Liver (tissue), 9 donors: Measurements from ENCODE around the gene ASMTL. TPM values are rescaled to one million over a fixed set of nuclear protein-coding genes. Genes with fewer than 3 reads are reported as not detected.

Experiments used
- DNase-seq: peaks from one replicate; pipeline ENCODE4 v3.0.0-alpha.2; 2017; ENCODE audit warnings: low spot score
- H3K27ac ChIP-seq, 2 donors: one replicate each; pipeline ENCODE4 v1.7.0; 2013; ENCODE audit warnings: inconsistent platforms in 2 of 2, low read length in 2 of 2, control low read depth in 1 of 2, low read depth in 1 of 2, mild to moderate bottlenecking in 1 of 2
- H3K27me3 ChIP-seq, 4 donors: one replicate each; pipeline versions ENCODE4 v1.6.1 to v1.7.0; 2013; ENCODE audit warnings: low read length in 3 of 4, inconsistent platforms in 1 of 4, mild to moderate bottlenecking in 1 of 4, moderate library complexity in 1 of 4; ENCODE audit not compliant: control insufficient read depth in 4 of 4, insufficient read depth in 4 of 4
- H3K36me3 ChIP-seq, 4 donors: one replicate each; pipeline versions ENCODE4 v1.6.1 to v1.7.0; 2013; ENCODE audit warnings: low read length in 3 of 4, mild to moderate bottlenecking in 3 of 4, low read depth in 1 of 4, moderate library complexity in 1 of 4; ENCODE audit not compliant: control insufficient read depth in 4 of 4, insufficient read depth in 3 of 4
- H3K4me1 ChIP-seq, 4 donors: one replicate each; pipeline versions ENCODE4 v1.6.1 to v1.7.0; 2013; ENCODE audit warnings: low read length in 3 of 4, mild to moderate bottlenecking in 3 of 4, moderate library complexity in 1 of 4; ENCODE audit not compliant: control insufficient read depth in 4 of 4, insufficient read depth in 4 of 4
- H3K4me3 ChIP-seq, 3 donors: one replicate each; pipeline versions ENCODE4 v1.6.1 to v1.7.0; 2013; ENCODE audit warnings: low read length in 3 of 3, control low read depth in 1 of 3, low read depth in 1 of 3, mild to moderate bottlenecking in 1 of 3
- H3K9ac ChIP-seq, 2 donors: one replicate each; pipeline ENCODE4 v1.7.0; 2013; ENCODE audit warnings: low read length in 2 of 2, mild to moderate bottlenecking in 2 of 2, moderate library complexity in 2 of 2, control low read depth in 1 of 2, low read depth in 1 of 2
- H3K9me3 ChIP-seq, 4 donors: one replicate each; pipeline versions ENCODE4 v1.6.1 to v1.7.0; 2013; ENCODE audit warnings: low read length in 3 of 4; ENCODE audit not compliant: control insufficient read depth in 4 of 4
- EGR1 ChIP-seq, 2 donors: IDR thresholded peaks; 2 replicates each; pipeline ENCODE4 v1.6.1; 2016 to 2018; ENCODE audit warnings: antibody characterized with exemption in 2 of 2, low read depth in 2 of 2
- FOXA2 ChIP-seq: IDR thresholded peaks from 2 replicates; pipeline ENCODE4 v1.6.1; 2016; ENCODE audit warnings: antibody characterized with exemption
- GABPA ChIP-seq, 2 donors: IDR thresholded peaks in 1 of 2; conservative IDR thresholded peaks in 1 of 2; 2 replicates each; pipeline ENCODE4 v1.6.1; 2016; ENCODE audit warnings: antibody characterized with exemption in 2 of 2, mild to moderate bottlenecking in 1 of 2, moderate library complexity in 1 of 2
- HNF4A ChIP-seq, 2 donors: conservative IDR thresholded peaks; 2 replicates each; pipeline ENCODE4 v1.6.1; 2016; ENCODE audit warnings: antibody characterized with exemption in 2 of 2, mild to moderate bottlenecking in 2 of 2
- HNF4G ChIP-seq: IDR thresholded peaks from 2 replicates; pipeline ENCODE4 v1.6.1; 2016; ENCODE audit warnings: antibody characterized with exemption
- JUND ChIP-seq, 2 donors: IDR thresholded peaks; 2 replicates each; pipeline ENCODE4 v1.6.1; 2016; ENCODE audit warnings: antibody characterized with exemption in 2 of 2
- NR2F2 ChIP-seq: IDR thresholded peaks from 2 replicates; pipeline ENCODE4 v1.6.1; 2016; ENCODE audit warnings: antibody characterized with exemption
- RAD21 ChIP-seq, 2 donors: IDR thresholded peaks; 2 replicates each; pipeline ENCODE4 v1.6.1; 2016; ENCODE audit warnings: antibody characterized with exemption in 2 of 2, mild to moderate bottlenecking in 2 of 2
- RXRA ChIP-seq, 2 donors: IDR thresholded peaks; 2 replicates each; pipeline ENCODE4 v1.6.1; 2017 to 2018; ENCODE audit warnings: antibody characterized with exemption in 2 of 2, mild to moderate bottlenecking in 1 of 2
- SP1 ChIP-seq: IDR thresholded peaks from 2 replicates; pipeline ENCODE4 v1.6.1; 2018; ENCODE audit warnings: antibody characterized with exemption, mild to moderate bottlenecking
- TAF1 ChIP-seq: conservative IDR thresholded peaks from 2 replicates; pipeline ENCODE4 v1.6.1; 2016; ENCODE audit warnings: antibody characterized with exemption, mild to moderate bottlenecking
- YY1 ChIP-seq: IDR thresholded peaks from 2 replicates; pipeline ENCODE4 v1.6.1; 2016; ENCODE audit warnings: antibody characterized with exemption, mild to moderate bottlenecking
- WGBS: extraction: QIAGEN DNeasy Blood & Tissue Kit; methylation state at CpG from one replicate; pipeline ENCODE4 v1.1.7; 2013; 5-methylcytosine and 5-hydroxymethylcytosine counted together
- polyA plus RNA-seq, 2 donors: library from polyadenylated mRNA; stranded (reverse) in 1 of 2; unstranded in 1 of 2; fragments of 200-250 nt in 1 of 2; fragments of >200 nt in 1 of 2; fragmentation: Nextera tagmentation in 1 of 2; extraction: Ambion mirVana in 1 of 2; gene quantifications; one replicate each; pipeline versions ENCODE4 v1.2.1 to v1.2.3, GENCODE V29; 2013 to 2015
- total RNA-seq, 2 donors: library from RNA; depleted of rRNA; stranded (reverse); fragments of >200 nt; gene quantifications; one replicate each; pipeline ENCODE4 v1.2.3, GENCODE V29; 2014
- TF ChIP-seq, protein P1 (sequence below): fragments of 150-350 bp; IDR thresholded peaks from 2 replicates; pipeline ENCODE4 v1.5.1; 2017; ENCODE audit warnings: improper control_type of control experiment, low read depth, low read length; ENCODE audit not compliant: missing input control
- TF ChIP-seq, protein P2 (sequence below): IDR thresholded peaks from 2 replicates; pipeline ENCODE4 v1.6.1; 2016; ENCODE audit warnings: antibody characterized with exemption
- TF ChIP-seq, protein P3 (sequence below): IDR thresholded peaks from 2 replicates; pipeline ENCODE4 v1.6.1; 2016; ENCODE audit warnings: antibody characterized with exemption
- TF ChIP-seq, protein P4 (sequence below): IDR thresholded peaks from 2 replicates; pipeline ENCODE4 v1.6.1; 2016; ENCODE audit warnings: antibody characterized with exemption, mild to moderate bottlenecking
- TF ChIP-seq, protein P5 (sequence below): IDR thresholded peaks from 2 replicates; pipeline ENCODE4 v1.6.1; 2016; ENCODE audit warnings: antibody characterized with exemption
- donor health status: healthy.
- donor health status: healthy.
- donor health status: healthy.
- donor health status: healthy.
- donor health status: healthy.

The ASMTL gene
- total and polyA plus RNA-seq, 4 donors: 10.3 to 18.9 (median 11.6) TPM

DNA sequence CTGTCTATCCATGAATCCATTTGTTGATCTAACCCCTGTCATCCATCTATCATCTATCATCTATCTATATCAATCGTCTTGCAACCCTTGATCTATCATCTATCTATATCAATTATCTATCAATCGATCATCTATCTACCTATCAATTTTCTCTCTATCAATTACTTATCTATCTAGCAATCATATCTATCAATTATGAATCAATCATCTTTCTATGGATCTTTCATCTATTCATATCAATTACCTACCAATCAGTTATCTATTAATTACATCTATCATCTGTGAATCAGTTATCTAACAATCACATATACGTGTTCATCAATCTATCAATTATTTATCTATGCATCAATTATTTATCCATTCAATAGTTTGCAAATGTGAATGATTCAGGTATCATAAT lies 24.5 kb upstream of the ASMTL start:
- Histone ChIP-seq H3K36me3 (no peaks in the 10 kb centered on the region), H3K27ac (no peak overlapping the region), H3K9me3 (peaks cover 0 to 2% (median 0%) of the 10 kb centered on the region in 4 donors), H3K27me3 (no peaks in the 10 kb centered on the region), H3K9ac (no peak overlapping the region), H3K4me3 (no peak overlapping the region), H3K4me1 (peaks cover 0 to 11% (median 4%) of the 10 kb centered on the region in 4 donors)
- 60% methylated on average over 3 of the region's 3 CpGs for WGBS
- DNase-seq: no peak
- TF ChIP-seq HNF4G: no peak
- TF ChIP-seq NR2F2: no peak
- no peak for TF ChIP-seq HNF4A (conservative IDR thresholded peaks at IDR 0.05)
- TF ChIP-seq, protein P1, sequence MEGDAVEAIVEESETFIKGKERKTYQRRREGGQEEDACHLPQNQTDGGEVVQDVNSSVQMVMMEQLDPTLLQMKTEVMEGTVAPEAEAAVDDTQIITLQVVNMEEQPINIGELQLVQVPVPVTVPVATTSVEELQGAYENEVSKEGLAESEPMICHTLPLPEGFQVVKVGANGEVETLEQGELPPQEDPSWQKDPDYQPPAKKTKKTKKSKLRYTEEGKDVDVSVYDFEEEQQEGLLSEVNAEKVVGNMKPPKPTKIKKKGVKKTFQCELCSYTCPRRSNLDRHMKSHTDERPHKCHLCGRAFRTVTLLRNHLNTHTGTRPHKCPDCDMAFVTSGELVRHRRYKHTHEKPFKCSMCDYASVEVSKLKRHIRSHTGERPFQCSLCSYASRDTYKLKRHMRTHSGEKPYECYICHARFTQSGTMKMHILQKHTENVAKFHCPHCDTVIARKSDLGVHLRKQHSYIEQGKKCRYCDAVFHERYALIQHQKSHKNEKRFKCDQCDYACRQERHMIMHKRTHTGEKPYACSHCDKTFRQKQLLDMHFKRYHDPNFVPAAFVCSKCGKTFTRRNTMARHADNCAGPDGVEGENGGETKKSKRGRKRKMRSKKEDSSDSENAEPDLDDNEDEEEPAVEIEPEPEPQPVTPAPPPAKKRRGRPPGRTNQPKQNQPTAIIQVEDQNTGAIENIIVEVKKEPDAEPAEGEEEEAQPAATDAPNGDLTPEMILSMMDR: no peak
- TF ChIP-seq GABPA (IDR thresholded peaks at IDR 0.05 in 1 of 2, conservative IDR thresholded peaks at IDR 0.05 in 1 of 2): no peak
- TF ChIP-seq, protein P2, sequence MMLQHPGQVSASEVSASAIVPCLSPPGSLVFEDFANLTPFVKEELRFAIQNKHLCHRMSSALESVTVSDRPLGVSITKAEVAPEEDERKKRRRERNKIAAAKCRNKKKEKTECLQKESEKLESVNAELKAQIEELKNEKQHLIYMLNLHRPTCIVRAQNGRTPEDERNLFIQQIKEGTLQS: no peak
- TF ChIP-seq, protein P3, sequence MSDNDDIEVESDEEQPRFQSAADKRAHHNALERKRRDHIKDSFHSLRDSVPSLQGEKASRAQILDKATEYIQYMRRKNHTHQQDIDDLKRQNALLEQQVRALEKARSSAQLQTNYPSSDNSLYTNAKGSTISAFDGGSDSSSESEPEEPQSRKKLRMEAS: no peak

DNA sequence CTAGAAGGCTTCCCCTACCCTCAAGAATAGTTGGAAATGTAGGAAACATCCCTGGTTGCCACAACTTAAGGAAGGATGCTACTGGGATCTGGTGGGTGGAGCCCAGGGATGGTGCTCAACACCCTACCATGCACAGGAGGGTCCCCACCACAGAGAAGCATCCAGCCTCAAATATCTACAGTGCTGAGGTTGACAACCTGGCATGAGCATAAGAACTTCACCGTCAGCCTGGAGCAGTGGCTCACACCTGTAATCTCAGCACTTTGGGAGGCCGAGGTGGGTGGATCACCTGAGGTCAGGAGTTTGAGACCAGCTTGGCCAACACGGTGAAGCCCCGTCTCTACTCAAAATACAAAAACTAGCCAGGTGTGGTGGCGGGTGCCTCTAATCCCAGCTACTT lies 24.0 kb upstream of the ASMTL start:
- Histone ChIP-seq H3K36me3 (no peaks in the 10 kb centered on the region), H3K9ac (no peak overlapping the region), H3K4me1 (peaks cover 0 to 5% (median 0%) of the 10 kb centered on the region in 4 donors), H3K4me3 (no peak overlapping the region), H3K9me3 (peaks cover 0 to 2% (median 0%) of the 10 kb centered on the region in 4 donors), H3K27me3 (no peaks in the 10 kb centered on the region), H3K27ac (no peak overlapping the region)
- 88% methylated on average over 5 of the region's 5 CpGs for WGBS
- no peak for DNase-seq
- no peak for TF ChIP-seq SP1
- no peak for TF ChIP-seq YY1
- no peak for TF ChIP-seq EGR1 (IDR thresholded peaks at IDR 0.05; ENCODE audit: low read depth in 2 of 2)
- TF ChIP-seq GABPA (IDR thresholded peaks at IDR 0.05 in 1 of 2, conservative IDR thresholded peaks at IDR 0.05 in 1 of 2): no peak
- no peak for TF ChIP-seq RAD21 (IDR thresholded peaks at IDR 0.05)
- TF ChIP-seq, protein P4, sequence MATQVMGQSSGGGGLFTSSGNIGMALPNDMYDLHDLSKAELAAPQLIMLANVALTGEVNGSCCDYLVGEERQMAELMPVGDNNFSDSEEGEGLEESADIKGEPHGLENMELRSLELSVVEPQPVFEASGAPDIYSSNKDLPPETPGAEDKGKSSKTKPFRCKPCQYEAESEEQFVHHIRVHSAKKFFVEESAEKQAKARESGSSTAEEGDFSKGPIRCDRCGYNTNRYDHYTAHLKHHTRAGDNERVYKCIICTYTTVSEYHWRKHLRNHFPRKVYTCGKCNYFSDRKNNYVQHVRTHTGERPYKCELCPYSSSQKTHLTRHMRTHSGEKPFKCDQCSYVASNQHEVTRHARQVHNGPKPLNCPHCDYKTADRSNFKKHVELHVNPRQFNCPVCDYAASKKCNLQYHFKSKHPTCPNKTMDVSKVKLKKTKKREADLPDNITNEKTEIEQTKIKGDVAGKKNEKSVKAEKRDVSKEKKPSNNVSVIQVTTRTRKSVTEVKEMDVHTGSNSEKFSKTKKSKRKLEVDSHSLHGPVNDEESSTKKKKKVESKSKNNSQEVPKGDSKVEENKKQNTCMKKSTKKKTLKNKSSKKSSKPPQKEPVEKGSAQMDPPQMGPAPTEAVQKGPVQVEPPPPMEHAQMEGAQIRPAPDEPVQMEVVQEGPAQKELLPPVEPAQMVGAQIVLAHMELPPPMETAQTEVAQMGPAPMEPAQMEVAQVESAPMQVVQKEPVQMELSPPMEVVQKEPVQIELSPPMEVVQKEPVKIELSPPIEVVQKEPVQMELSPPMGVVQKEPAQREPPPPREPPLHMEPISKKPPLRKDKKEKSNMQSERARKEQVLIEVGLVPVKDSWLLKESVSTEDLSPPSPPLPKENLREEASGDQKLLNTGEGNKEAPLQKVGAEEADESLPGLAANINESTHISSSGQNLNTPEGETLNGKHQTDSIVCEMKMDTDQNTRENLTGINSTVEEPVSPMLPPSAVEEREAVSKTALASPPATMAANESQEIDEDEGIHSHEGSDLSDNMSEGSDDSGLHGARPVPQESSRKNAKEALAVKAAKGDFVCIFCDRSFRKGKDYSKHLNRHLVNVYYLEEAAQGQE: no peak
- TF ChIP-seq HNF4A (conservative IDR thresholded peaks at IDR 0.05): no peak
- TF ChIP-seq, protein P5, sequence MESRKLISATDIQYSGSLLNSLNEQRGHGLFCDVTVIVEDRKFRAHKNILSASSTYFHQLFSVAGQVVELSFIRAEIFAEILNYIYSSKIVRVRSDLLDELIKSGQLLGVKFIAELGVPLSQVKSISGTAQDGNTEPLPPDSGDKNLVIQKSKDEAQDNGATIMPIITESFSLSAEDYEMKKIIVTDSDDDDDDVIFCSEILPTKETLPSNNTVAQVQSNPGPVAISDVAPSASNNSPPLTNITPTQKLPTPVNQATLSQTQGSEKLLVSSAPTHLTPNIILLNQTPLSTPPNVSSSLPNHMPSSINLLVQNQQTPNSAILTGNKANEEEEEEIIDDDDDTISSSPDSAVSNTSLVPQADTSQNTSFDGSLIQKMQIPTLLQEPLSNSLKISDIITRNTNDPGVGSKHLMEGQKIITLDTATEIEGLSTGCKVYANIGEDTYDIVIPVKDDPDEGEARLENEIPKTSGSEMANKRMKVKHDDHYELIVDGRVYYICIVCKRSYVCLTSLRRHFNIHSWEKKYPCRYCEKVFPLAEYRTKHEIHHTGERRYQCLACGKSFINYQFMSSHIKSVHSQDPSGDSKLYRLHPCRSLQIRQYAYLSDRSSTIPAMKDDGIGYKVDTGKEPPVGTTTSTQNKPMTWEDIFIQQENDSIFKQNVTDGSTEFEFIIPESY: no peak
- no peak for TF ChIP-seq RXRA (IDR thresholded peaks at IDR 0.05)
- no peak for TF ChIP-seq NR2F2
- TF ChIP-seq, protein P3: no peak
- TF ChIP-seq TAF1: no peak
- TF ChIP-seq, protein P1: no peak
- TF ChIP-seq HNF4G: no peak
- TF ChIP-seq, protein P2: no peak
- TF ChIP-seq FOXA2: no peak
- no peak for TF ChIP-seq JUND (IDR thresholded peaks at IDR 0.05)
